Stimulated activated CD4-positive, alpha-beta T cell treated with anti-CD3 and anti-CD28 coated beads, TNF-alpha, amount 100 ng/mL, for 48 hours (primary cell): ENCODE measurements around the gene SLC38A10.
"Not testable (repeated sequence)": the region's sequence is repeated elsewhere in the genome, so short reads cannot be mapped to it uniquely, and the experiment has no call there.

ENCODE experiments used
- DNase-seq, 3 donors: peaks; one replicate each; pipeline ENCODE4 v3.0.0-alpha.2; 2020; ENCODE audit warnings: low read depth in 3 of 3

SLC38A10 gene

GRCh38 chr17:81312624-81313325 lies 17.7 kb upstream of the SLC38A10 start:
- DNase-seq = no peak

- no peak for DNase-seq
These were observed 16.8 kb upstream of the SLC38A10 start for GRCh38 chr17:81311946-81312345.

GRCh38 chr17:81310949-81311550 lies 15.9 kb upstream of the SLC38A10 start:
- DNase-seq = no peak

- DNase-seq = no peak
These were observed 15.0 kb upstream of the SLC38A10 start for GRCh38 chr17:81309859-81310839.

GRCh38 chr17:81309140-81309858 lies 14.2 kb upstream of the SLC38A10 start:
- DNase-seq = no peak

GRCh38 chr17:81308784-81309139 lies 13.7 kb upstream of the SLC38A10 start:
- DNase-seq = not testable (repeated sequence)

GRCh38 chr17:81307636-81308560 lies 12.8 kb upstream of the SLC38A10 start:
- no peak for DNase-seq

GRCh38 chr17:81306898-81307510 lies 11.9 kb upstream of the SLC38A10 start:
- no peak for DNase-seq

GRCh38 chr17:81306491-81306890 lies 11.4 kb upstream of the SLC38A10 start:
- no peak for DNase-seq

GRCh38 chr17:81305051-81305630 lies 10.0 kb upstream of the SLC38A10 start:
- no peak for DNase-seq

- DNase-seq = no peak
These were observed 9.3 kb upstream of the SLC38A10 start for GRCh38 chr17:81304196-81305015.

GRCh38 chr17:81303385-81303784 lies 8.3 kb upstream of the SLC38A10 start:
- DNase-seq = no peak

- no peak for DNase-seq
These were observed 7.8 kb upstream of the SLC38A10 start for GRCh38 chr17:81302861-81303333.

GRCh38 chr17:81302324-81302723 lies 7.2 kb upstream of the SLC38A10 start:
- no peak for DNase-seq

GRCh38 chr17:81301195-81302144 lies 6.4 kb upstream of the SLC38A10 start:
- no peak for DNase-seq

- DNase-seq = no peak
These were observed 5.6 kb upstream of the SLC38A10 start for GRCh38 chr17:81300586-81301155.

- DNase-seq = no peak
These were observed 4.9 kb upstream of the SLC38A10 start for GRCh38 chr17:81299846-81300585.
